HK-2 (cell line): ENCODE results near the gene ZNF319.

Source experiments
- DNase-seq: peaks from one replicate; pipeline ENCODE4 v3.0.0-alpha.2; 2018; ENCODE audit not compliant: unreplicated experiment

ZNF319 gene

DNA sequence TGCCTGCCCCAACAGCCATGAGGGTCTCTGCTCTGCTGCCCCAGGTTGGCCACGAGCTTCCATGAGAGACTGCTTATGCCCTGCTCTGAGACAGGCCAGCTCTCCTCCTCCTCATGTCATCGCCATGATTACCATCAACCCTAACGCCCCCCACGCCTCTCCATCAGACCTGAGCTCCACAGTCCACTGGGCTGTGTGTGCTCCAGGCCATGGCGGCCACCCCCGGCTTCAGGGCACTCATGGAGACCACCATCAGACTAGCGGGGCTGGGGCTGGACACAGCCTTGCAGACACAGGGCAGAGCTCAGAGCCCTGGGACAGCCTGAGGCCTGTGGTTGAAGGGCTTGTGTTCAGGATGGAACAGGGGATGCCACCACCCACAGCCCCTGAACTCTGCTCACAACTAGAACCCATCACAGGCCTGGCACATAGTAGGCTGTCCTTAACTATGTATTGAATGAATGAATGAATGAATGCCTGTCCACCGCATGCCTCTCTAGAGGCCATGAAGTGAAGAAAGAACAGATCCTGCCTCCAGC lies 44.1 kb downstream of the ZNF319 start:
- DNase-seq = no peak

DNA sequence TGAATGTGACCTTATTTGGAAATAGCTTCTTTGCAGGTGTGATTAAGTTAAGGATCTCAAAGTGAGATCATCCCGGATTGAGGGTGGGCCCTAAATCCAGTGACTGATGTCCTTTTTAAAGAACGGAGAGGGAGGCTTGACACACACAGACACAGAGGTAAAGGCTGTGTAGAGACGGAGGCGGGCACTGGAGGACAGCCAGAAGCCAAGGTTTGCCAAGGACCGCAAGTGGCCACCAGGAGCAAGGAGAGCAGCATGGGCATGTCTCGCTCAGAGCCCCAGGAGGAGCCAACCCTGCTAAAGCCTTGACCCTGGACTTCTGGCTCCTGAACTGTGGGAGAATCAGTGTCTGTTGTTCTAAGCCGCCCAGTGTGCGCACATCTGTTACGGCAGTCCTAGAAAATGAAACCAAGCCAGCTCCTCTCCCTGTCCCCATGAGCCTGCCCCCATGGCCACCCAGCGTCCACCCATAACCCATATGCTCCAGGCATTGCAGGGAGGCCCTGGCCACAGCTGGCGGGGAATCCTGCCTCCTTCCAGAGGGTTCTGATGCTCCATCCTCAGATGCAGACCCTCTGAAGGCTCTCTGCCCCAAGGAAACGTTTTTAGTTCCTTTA lies 44.8 kb downstream of the ZNF319 start:
- no peak for DNase-seq

DNA sequence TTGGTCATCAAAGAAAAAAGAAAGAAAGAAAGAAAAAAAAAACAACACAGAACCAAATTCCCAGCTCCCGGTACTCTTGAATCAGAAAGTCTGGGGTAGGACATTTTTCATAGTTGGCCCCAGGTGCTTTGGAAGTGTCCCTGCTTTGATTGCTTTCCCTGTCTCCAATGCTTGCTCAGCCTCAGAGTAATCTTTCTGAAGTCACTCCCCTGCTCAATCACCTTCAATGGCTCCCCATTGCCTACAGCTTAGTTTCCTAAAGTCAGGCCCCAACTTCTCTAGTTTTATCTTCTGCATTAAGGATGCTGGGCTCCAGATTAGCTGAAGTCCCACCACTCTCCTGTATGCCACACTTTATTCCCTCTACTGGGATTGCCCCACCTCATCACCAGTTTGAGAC lies 46.6 kb downstream of the ZNF319 start:
- DNase-seq = no peak

DNA sequence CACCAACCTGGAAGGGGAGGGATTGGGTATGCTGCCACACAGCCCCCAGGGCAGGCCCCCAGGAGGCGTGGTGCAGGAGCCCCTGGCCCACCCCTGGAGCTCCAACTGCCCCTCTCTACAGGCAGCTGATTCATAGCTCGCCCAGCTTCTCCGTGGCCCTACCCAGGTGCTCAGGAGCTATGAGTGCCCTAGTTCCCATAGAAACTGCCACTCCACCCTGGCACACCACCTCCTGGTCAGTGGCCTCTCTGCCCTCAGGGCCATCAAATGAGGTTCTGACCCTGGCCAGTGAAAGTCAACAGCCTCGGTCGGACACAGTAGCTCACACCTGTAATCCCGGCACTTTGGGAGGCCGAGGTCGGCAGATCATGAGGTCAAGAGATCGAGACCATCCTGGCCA lies 47.6 kb downstream of the ZNF319 start:
- DNase-seq = no peak

DNA sequence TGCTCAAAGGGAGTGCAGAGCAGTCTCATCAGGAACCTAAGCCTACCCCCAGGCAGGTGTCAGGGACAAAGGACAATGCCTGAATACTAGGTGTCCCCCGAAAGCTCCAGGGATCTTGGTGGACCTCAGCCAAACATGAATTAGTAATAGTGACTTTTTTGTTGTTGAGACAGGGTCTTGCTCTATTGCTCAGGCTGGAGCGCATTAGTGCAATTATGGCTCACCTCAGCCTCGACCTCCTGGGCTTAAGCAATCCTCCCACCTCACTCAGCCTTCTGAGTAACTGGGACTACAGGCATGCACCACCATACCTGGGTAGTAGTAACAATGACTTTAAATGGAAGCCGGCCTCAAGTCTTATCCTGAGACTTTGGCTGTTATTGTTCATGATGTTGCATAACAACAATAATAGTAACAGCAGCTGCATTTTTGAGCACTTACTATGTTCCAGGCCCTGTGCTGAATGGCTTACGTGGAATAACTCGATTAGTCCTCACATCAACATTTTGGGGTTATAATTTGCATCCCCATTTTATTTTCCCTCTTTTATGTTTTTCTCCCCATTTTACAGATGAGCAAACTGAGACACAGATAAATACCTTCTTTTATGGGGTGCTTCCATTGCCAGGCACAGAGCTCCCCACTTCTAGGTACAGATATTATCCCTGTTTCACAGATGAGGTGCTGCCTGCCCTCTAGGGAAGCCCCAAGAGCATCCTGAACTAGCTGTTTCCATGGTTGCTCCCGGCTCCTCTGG lies 49.1 kb downstream of the ZNF319 start:
- DNase-seq = no peak

DNA sequence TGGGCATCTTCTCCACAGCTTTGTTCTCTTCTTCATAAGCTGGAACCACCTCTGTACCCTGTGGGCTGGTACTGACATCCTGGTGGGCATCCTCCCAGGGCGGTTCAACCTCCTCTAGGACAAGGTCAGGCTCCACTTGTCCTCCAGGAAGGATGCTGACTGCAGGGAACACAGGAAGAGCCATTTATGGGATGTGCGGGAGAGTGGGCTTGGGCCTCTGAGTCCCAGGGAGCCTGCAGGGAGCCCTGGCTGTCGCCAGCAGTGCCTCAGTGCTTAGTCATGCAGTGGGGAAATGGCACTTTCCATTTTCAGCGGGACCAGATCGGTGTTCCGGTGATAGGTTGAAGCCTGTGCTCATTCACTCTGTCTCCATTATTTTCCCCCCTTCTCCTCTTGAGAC lies 50.1 kb downstream of the ZNF319 start:
- DNase-seq = no peak

DNA sequence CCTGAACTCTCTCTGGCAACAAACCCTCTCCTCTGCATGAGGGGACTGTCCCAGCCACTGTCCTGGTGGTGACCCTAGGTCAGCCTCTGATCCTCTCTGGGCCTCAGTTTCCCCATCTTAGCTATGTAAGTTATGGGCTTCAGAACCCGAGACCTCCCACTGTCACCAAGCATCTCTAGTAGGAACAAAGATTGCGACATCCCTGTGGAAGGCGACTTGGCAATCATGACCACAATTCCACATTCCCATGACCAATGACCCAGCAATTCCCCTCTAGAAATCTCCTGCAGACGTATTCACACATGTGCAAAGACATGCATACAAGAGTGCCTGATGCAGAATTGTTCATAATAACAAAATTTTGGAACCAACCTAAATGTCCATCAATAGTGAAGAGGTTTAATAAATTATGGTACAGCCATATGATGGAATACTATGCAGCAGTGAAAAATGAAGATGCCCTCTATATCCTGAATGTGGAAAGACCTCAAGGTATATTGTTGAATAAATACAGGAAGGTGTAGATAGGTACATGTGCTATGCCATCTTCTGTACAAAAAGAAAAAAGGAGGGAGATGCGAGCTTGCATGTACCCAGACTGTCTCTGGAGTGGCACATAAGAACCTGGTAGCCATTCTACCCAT lies 50.8 kb downstream of the ZNF319 start:
- DNase-seq = no peak

DNA sequence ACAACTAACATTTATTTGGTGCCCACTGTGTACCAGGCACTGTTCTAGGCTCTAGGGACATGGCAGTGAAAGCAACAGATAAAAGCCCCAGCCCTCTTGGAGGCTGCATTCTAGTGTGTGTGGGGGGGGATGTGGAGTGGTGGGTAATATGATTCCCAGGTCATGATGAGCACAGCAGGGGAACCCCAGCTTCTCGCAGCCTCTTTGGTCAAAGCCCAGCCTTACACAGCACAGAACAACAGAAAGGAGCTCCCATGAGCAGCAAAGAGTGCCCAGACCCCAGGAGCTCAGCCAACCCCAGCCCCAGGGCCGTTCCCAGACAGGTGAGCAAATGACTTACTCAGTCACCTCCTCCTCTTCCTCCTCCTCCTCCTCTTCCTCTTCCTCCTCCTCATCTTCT lies 51.5 kb downstream of the ZNF319 start:
- no peak for DNase-seq

DNA sequence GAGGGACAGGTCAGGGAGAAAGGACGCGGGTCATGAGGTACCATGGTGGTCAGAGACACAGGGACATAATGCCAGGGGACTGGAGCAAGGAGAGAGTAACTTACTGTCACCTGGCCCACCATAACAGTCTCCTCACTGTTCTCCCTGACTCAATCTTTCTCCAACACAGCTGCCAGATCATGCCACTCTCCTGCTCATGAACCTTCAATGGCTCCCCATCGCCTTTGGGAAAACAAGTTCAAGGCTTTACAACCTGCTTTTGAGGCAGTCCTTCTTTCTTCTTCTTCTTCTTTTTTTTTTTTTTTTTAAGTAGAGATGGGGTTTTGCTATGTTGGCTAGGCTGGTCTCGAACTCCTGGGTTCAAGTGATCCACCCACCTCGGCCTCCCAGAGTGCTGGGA lies 52.4 kb downstream of the ZNF319 start:
- DNase-seq = no peak

DNA sequence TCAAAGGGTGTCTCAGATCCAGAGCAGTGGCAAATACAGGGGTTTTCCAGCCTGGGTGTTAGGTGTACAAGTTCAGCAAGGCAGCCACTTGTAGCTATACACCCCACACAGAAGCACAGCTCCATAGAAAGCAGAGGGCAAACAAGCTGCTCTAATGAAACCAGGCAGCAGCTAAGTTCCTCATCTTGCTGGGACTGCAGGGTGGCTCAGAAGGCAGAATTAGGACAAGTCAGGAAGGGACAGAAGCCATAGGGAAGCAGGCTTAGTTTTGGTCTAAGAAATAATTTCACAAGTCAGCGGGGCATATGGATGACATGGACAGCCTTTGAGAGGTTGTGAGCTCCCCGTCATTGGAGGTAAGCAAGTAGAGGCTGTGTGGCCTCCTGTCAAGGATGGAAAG lies 53.2 kb downstream of the ZNF319 start:
- DNase-seq = no peak

DNA sequence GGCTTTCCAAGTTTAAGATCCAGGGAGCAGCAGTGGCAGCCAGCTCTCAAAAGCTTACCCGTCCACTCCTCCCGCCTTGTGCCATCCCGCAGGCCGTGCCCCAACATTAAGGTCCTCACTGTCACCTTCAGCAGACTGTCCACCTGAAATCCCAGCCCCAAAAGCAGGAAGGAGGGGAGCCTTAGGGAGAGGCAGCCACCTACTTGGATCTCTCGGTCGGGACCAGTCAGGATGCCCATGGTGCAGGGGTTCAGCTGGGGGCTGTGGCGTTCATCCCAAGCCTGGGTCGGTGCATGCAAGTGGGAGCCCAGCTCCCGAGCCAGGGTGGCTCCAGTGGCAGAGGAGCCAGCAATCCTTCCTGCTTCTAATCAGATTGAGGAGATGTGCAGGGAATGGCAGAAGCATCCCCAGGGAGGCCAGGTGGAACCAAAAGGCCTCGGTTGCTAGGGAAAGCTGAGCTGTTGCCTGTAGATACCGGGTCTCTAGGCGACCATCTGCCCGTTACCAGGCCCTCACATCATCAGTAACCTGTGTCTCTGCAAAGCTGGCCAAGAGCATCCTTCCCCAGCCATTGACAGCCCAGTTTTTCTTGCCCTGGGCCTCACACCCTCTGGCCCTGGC lies 54.2 kb downstream of the ZNF319 start:
- DNase-seq = no peak

DNA sequence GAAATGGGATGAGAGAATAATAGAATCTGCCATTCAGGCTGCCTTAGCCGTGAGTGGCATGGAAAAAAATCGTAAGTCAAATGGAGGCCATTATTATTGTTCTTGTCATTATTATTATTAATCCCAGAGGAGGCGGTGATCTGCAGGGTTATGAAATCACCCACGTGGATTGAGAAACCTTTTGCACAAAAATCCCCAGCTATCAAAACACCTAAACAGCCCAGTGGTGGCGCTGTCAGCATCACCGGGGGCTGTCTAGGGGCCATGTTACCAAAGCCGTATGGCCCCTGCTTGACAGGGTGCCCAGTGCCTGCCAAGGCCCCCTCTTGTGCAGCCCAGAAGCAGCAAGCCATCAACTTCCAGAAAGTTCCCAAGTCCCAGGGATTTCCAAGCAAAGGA lies 54.7 kb downstream of the ZNF319 start:
- DNase-seq = no peak

DNA sequence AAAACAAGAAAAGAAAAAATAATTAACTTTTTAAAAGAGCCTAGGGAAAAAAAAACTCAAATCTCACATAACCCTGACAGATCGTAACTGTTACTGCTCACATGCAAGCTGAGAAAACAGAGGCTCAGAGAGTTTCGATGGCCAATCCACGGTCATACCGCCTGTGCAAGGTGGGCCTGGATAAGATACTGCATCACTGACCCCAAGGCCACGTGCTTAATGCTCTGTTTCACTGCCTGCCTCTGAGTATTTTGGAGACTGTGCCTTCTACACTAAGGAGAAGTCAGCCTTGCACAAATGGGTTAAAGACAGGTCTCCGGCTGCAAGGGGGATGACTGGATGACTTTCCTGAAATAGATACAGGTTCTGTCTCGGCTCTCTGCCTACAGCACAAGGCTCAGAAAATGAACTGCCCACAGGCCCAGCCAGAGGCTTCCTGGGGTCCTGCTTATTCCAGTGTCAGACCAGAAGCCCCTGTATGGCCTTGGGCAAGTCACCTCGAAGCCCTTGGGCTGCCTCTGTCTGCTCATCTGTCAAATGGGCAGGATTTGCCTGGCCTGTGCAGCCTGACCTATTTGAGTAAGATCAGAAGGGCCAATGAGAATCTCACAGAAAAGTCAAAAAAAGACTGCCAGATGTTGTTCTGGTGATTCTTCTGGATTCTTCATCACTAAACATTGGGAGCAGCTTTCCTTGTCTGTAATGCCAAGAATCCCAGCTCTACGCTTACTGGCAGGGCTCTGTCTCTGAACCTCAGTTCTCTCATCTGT lies 55.3 kb downstream of the ZNF319 start:
- no peak for DNase-seq
